ENCODE results near the gene RTTN.

DNA sequence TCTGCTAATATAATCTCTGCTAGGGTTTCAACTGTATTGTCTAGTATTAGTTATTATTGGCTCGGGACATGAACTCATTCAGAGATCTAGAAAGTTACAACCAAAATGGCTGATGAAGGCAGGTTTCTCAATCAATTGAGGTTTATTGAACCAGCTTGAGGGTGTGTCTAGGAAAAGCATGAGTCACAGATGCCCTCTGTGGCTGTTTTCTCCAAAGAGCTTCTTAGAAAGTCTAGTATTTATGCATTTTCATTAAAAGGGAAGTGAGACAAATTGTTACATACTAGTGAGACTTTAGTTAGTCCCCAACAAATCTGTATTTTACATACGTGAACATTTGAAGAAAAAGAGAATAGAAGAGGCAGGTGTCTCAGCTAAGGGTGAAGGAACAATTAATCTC is 23.0 kb upstream of the RTTN start:
- TF ChIP-seq, protein P1, sequence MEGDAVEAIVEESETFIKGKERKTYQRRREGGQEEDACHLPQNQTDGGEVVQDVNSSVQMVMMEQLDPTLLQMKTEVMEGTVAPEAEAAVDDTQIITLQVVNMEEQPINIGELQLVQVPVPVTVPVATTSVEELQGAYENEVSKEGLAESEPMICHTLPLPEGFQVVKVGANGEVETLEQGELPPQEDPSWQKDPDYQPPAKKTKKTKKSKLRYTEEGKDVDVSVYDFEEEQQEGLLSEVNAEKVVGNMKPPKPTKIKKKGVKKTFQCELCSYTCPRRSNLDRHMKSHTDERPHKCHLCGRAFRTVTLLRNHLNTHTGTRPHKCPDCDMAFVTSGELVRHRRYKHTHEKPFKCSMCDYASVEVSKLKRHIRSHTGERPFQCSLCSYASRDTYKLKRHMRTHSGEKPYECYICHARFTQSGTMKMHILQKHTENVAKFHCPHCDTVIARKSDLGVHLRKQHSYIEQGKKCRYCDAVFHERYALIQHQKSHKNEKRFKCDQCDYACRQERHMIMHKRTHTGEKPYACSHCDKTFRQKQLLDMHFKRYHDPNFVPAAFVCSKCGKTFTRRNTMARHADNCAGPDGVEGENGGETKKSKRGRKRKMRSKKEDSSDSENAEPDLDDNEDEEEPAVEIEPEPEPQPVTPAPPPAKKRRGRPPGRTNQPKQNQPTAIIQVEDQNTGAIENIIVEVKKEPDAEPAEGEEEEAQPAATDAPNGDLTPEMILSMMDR (conservative IDR thresholded peaks at IDR 0.05; ENCODE audit: low read length), result no peak
- no peak for TF ChIP-seq EZH2phosphoT487 (IDR thresholded peaks at IDR 0.05; ENCODE audit: borderline replicate concordance, low read depth, low read length)

All from OCI-LY7 (cell line).